Breast epithelium (tissue), 3 donors: ENCODE data around the gene ASTN2.

ENCODE experiments used
- CTCF ChIP-seq, 3 donors: fragments of 450-650 bp; IDR thresholded peaks; one replicate each; pipeline ENCODE4 v1.5.1; 2016 to 2017; ENCODE audit warnings: antibody characterized with exemption in 3 of 3, mild to moderate bottlenecking in 3 of 3, moderate library complexity in 3 of 3
- POLR2A ChIP-seq: fragments of 450-650 bp; IDR thresholded peaks from one replicate; pipeline ENCODE4 v1.6.1; 2016; ENCODE audit warnings: antibody characterized with exemption, mild to moderate bottlenecking, moderate library complexity
- POLR2AphosphoS5 ChIP-seq, 3 donors: sonication (generic); formaldehyde crosslinking; IDR thresholded peaks; one replicate each; pipeline ENCODE4 v1.6.1; 2017; ENCODE audit warnings: antibody characterized with exemption in 3 of 3

GRCh38 chr9:117096138-117096537 is 318.7 kb downstream of the ASTN2 start:
- TF ChIP-seq CTCF (IDR thresholded peaks at IDR 0.05): no peak
- no peak for TF ChIP-seq POLR2AphosphoS5 (IDR thresholded peaks at IDR 0.05)
- TF ChIP-seq POLR2A: no peak
